Choroid plexus epithelial cell (primary cell): Measurements from ENCODE around the gene GREB1L.

Experiments used
- DNase-seq: peaks from one replicate; pipeline ENCODE4 v3.0.0-alpha.2; 2010; ENCODE audit warnings: low read depth
- H3K4me3 ChIP-seq: 2 replicates; pipeline ENCODE4 v1.5.1; 2011; ENCODE audit warnings: low read depth, mild to moderate bottlenecking, control low read depth, low read length, moderate library complexity
- TF ChIP-seq, protein P1 (sequence below): conservative IDR thresholded peaks from 2 replicates; pipeline ENCODE4 v1.5.1; 2011; ENCODE audit warnings: low read depth, mild to moderate bottlenecking, control low read depth, inconsistent platforms, low read length, moderate library complexity

The GREB1L gene

DNA sequence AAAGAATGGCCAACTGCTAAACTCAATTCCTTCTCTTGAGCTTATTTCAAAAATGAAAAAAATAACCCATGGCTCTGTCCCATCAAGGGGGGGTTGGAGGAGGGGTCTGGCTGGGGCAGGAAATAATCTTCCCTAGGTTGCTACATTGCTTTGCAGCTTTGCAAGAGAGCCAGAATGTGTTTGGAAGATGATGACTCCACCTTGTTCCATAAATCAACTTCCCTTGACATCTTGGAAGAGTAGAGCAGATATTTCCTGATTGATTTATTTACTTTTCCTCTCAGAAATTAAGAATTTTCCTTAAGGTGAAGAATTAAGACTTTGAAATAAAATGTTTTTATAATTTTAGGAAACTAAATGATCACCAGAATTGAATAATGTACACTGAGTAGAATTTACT is 317.2 kb downstream of the GREB1L start:
- no peak for DNase-seq
- TF ChIP-seq, protein P1, sequence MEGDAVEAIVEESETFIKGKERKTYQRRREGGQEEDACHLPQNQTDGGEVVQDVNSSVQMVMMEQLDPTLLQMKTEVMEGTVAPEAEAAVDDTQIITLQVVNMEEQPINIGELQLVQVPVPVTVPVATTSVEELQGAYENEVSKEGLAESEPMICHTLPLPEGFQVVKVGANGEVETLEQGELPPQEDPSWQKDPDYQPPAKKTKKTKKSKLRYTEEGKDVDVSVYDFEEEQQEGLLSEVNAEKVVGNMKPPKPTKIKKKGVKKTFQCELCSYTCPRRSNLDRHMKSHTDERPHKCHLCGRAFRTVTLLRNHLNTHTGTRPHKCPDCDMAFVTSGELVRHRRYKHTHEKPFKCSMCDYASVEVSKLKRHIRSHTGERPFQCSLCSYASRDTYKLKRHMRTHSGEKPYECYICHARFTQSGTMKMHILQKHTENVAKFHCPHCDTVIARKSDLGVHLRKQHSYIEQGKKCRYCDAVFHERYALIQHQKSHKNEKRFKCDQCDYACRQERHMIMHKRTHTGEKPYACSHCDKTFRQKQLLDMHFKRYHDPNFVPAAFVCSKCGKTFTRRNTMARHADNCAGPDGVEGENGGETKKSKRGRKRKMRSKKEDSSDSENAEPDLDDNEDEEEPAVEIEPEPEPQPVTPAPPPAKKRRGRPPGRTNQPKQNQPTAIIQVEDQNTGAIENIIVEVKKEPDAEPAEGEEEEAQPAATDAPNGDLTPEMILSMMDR, result no peak
- no peak overlapping the region for H3K4me3 ChIP-seq

DNA sequence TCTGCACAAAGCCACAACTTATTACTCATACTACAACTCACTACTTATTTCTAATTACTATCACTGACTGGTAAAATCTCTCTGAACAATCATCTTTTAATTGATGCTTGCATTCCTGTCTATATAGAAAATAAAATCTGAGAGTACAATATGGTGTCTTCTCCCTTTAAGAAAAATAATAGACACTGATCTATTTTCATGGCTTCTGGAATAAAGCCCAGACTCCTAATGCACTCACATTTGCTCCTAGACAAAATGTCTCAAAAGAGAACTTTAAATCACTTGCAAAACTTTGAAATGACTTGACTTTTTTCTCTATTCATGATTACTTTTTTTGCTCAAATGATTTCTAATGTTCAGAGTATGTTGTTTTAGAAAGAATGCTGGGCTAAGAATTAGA is 329.7 kb downstream of the GREB1L start:
- DNase-seq, result peak; percentile 12
- H3K4me3 ChIP-seq, result no peak overlapping the region
- TF ChIP-seq, protein P1, result no peak
